LNCaP clone FGC (cell line): ENCODE results near the gene INTS3.

ENCODE experiments used
- DNase-seq: peaks from one replicate; pipeline ENCODE4 v3.0.0-alpha.2; 2011; ENCODE audit warnings: low read depth
- H3K4me3 ChIP-seq: 2 replicates; pipeline ENCODE4 v1.5.1; 2011; ENCODE audit warnings: mild to moderate bottlenecking, low read depth, low read length, control low read depth
- TF ChIP-seq, protein P1 (sequence below): IDR thresholded peaks from 2 replicates; pipeline ENCODE4 v1.5.1; 2012; ENCODE audit warnings: mild to moderate bottlenecking; ENCODE audit not compliant: control insufficient read depth, insufficient read depth; ENCODE audit errors: extremely low read depth

The INTS3 gene

DNA sequence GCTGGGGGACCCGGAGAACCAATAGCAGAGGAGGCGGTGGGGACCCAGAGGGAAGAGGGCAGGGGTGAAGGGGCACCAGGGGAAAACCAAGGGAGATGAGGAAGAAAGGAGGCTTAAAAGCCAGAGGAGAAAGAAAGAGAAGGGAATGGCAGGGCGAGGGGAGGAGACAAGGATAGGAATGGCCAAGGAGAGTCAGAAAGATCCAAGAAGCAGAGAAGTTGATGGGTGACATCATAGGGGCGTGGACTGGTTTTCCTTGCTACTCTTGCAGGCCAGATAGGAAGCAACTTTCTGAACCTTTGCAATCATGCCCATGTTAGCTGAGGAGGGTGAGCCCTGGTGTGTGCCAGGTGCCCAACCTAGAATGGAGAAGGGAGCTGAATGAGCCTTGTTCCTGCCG, 44.0 kb upstream of the INTS3 start:
- TF ChIP-seq, protein P1, sequence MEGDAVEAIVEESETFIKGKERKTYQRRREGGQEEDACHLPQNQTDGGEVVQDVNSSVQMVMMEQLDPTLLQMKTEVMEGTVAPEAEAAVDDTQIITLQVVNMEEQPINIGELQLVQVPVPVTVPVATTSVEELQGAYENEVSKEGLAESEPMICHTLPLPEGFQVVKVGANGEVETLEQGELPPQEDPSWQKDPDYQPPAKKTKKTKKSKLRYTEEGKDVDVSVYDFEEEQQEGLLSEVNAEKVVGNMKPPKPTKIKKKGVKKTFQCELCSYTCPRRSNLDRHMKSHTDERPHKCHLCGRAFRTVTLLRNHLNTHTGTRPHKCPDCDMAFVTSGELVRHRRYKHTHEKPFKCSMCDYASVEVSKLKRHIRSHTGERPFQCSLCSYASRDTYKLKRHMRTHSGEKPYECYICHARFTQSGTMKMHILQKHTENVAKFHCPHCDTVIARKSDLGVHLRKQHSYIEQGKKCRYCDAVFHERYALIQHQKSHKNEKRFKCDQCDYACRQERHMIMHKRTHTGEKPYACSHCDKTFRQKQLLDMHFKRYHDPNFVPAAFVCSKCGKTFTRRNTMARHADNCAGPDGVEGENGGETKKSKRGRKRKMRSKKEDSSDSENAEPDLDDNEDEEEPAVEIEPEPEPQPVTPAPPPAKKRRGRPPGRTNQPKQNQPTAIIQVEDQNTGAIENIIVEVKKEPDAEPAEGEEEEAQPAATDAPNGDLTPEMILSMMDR = no peak
- no peak for DNase-seq
- no peak overlapping the region for H3K4me3 ChIP-seq

DNA sequence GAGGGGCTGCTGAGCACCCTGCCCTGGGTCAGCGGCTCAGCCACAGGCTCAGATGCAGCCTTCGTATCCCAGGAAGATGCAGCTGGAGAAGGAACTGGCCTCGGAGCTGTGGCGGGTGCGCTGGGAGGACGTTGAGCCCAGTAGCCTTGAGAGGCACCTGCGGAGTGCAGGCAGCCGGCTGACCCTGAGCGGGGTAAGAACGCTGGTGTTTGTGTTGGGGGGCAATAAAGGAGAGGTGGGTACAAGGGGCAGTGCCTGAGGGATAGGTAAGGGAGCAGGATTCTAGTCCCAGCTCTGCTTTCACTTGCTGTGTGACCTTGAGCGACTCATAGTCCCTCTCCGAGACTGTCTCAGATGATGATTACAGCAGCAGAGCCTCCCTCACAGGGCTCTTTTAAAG, 43.0 kb upstream of the INTS3 start:
- TF ChIP-seq, protein P1 = no peak
- H3K4me3 ChIP-seq = no peak overlapping the region
- DNase-seq = no peak

DNA sequence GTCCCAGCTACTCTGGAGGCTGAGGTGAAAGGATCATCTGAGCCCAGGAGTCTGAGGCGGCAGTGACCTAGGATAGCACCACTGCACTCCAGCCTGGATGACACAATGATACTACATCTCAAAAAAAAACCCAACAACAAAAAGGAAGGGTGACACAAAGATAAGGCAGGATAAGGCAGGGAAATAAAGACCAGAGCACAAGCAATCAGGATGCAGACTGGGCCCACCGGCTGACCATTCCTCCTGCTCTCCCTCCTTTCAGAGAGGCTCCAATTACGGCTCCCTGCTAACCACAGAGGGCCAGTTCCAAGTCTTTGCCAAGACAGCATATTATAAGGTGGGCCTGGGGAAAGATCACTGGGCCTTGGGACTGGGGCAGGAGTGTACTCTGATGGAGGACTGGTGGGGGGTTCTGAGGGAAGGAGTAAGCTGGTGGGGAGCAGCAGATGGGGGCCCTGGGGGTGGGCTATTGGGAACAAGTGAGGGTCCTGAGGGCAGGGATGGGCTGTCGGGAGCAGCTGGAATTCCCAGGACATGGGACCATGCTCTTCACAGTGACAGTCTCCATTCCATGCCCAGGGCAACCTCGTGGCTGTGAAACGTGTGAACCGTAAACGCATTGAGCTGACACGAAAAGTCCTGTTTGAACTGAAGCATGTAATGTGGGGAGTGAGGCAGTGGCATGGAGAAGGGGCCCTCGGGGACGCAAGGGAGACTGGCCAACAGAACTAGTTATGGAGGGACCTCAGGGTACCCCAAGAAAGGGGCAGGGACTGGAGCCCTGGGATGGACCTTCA, 42.1 kb upstream of the INTS3 start:
- TF ChIP-seq, protein P1 = no peak
- no peak overlapping the region for H3K4me3 ChIP-seq
- no peak for DNase-seq

DNA sequence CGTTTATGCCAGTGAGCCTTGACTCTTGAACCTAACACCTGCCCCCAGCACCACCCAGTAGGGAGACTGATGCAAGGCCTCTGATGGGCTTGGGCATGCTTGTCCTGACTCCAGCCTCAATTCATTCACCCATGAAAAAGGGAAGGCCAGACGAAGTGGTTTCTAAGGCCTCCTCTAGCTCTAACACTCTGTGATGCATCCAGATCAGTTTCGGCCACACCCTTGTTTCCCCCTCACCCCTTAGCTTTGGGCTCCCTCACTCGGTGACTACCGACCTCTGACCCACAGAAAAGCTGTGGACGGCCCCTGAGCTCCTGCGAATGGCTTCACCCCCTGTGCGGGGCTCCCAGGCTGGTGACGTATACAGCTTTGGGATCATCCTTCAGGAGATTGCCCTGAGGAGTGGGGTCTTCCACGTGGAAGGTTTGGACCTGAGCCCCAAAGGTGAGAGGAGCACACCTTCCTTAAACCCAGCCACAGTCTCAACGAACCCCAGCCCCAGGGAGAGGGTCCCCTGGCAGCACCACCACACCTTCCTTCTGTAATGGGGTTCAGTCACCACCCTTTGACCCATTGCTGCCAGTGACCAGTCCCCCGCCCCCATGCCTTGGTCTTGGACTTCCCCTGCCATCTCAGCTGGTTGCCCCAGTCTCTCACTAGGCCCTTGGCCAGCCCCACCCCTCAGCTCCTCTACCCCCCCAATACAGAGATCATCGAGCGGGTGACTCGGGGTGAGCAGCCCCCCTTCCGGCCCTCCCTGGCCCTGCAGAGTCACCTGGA, 40.3 kb upstream of the INTS3 start:
- DNase-seq = no peak
- TF ChIP-seq, protein P1 = no peak
- no peak overlapping the region for H3K4me3 ChIP-seq

DNA sequence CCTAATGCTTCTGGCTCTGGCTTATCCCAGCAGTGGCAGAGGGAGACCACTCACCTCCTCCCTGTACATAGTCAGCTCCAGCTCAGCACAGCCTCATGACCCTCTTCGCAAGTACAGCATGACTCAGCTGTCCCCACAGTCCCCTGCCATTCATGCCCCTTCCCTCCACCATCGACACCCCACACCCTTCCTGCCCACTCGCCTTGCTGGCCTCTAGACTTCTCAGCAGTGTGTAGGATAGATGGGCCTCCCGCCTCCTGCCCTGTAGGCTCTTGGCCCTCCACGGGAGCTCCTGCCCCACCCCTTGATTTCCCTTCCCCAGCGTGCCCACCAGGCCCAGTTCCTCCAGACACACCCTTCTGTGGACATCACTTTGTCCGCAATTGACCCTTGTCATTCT, 39.6 kb upstream of the INTS3 start:
- TF ChIP-seq, protein P1 = no peak
- no peak overlapping the region for H3K4me3 ChIP-seq
- no peak for DNase-seq

DNA sequence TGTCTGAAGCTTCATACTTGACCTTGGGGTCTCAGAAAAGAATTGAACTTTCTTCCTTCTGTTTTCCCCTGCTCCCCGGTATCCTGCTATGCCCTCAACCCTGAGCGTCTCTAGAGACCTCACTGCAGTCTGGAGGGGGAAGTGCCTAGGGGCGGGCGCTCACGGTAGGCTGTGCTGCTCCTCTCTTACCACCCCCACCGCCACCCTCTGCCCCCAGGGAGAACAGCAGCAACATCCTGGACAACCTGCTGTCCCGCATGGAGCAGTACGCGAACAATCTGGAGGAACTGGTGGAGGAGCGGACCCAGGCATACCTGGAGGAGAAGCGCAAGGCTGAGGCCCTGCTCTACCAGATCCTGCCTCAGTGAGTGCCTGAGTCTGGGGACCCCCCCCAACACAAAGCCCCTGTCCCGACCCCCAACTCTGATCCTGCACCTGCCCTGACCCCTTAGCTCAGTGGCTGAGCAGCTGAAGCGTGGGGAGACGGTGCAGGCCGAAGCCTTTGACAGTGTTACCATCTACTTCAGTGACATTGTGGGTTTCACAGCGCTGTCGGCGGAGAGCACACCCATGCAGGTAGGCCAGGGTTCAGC, 39.0 kb upstream of the INTS3 start:
- TF ChIP-seq, protein P1 = no peak
- H3K4me3 ChIP-seq = no peak overlapping the region
- DNase-seq = no peak
